Mesendoderm (in vitro differentiated cells): ENCODE data around the gene SNX30.

Source experiments
- DNase-seq: peaks from one replicate; pipeline ENCODE4 v3.0.0; 2013
- H2AK5ac ChIP-seq: 2 replicates; pipeline ENCODE4 v1.6.1; 2013; ENCODE audit warnings: low read length, inconsistent platforms
- H2BK120ac ChIP-seq: 2 replicates; pipeline ENCODE4 v1.6.1; 2013; ENCODE audit warnings: low read depth, mild to moderate bottlenecking, low read length, moderate library complexity, mixed read lengths
- H2BK15ac ChIP-seq: replicated peaks from 2 replicates; pipeline ENCODE4 v1.6.1; 2013; ENCODE audit warnings: low read depth, mild to moderate bottlenecking, moderate library complexity
- H2BK5ac ChIP-seq: 2 replicates; pipeline ENCODE4 v1.6.1; 2013; ENCODE audit warnings: low read length, inconsistent platforms
- H3K18ac ChIP-seq: 2 replicates; pipeline ENCODE4 v1.6.1; 2013; ENCODE audit warnings: mild to moderate bottlenecking, low read length, mixed read lengths
- H3K23ac ChIP-seq: one replicate; pipeline ENCODE4 v1.6.1; 2013; ENCODE audit warnings: low read length
- H3K27ac ChIP-seq: 2 replicates; pipeline ENCODE4 v1.5.1; 2013; ENCODE audit warnings: low read depth, mild to moderate bottlenecking, inconsistent platforms, low read length, moderate library complexity
- H3K27me3 ChIP-seq: 2 replicates; pipeline ENCODE4 v1.6.1; 2013; ENCODE audit warnings: low read length, control low read depth, mild to moderate bottlenecking, inconsistent platforms; ENCODE audit not compliant: insufficient read depth, poor library complexity
- H3K36me3 ChIP-seq: 2 replicates; pipeline ENCODE4 v1.6.1; 2013; ENCODE audit warnings: low read length, inconsistent platforms; ENCODE audit not compliant: control insufficient read depth, insufficient read depth
- H3K4ac ChIP-seq: one replicate; pipeline ENCODE4 v1.6.1; 2013; ENCODE audit warnings: low read depth, mild to moderate bottlenecking, low read length, moderate library complexity
- H3K4me1 ChIP-seq: 2 replicates; pipeline ENCODE4 v1.6.1; 2013; ENCODE audit warnings: low read depth, low read length, inconsistent platforms; ENCODE audit not compliant: control insufficient read depth
- H3K4me2 ChIP-seq: 2 replicates; pipeline ENCODE4 v1.6.1; 2013; ENCODE audit warnings: low read length
- H3K4me3 ChIP-seq: 2 replicates; pipeline ENCODE4 v1.5.1; 2013; ENCODE audit warnings: mild to moderate bottlenecking, low read length
- H3K56ac ChIP-seq: one replicate; pipeline ENCODE4 v1.6.1; 2013; ENCODE audit warnings: low read length
- H3K79me1 ChIP-seq: 2 replicates; pipeline ENCODE4 v1.6.1; 2013; ENCODE audit warnings: low read length, inconsistent platforms
- H3K79me2 ChIP-seq: 2 replicates; pipeline ENCODE4 v1.6.1; 2013; ENCODE audit warnings: mild to moderate bottlenecking, low read length; ENCODE audit not compliant: control insufficient read depth, insufficient read depth
- H3K9ac ChIP-seq: 2 replicates; pipeline ENCODE4 v1.6.1; 2013; ENCODE audit warnings: low read length, inconsistent platforms
- H4K5ac ChIP-seq: one replicate; pipeline ENCODE4 v1.6.1; 2013; ENCODE audit warnings: low read length
- H4K8ac ChIP-seq: one replicate; pipeline ENCODE4 v1.6.1; 2013; ENCODE audit warnings: low read depth, mild to moderate bottlenecking, control low read depth, low read length, moderate library complexity
- WGBS: extraction: QIAGEN DNeasy Blood & Tissue Kit; methylation state at CpG from one replicate; pipeline ENCODE4 v1.1.7; 2013; ENCODE audit warnings: low lambda C conversion rate, missing lambda C conversion rate; ENCODE audit not compliant: insufficient coverage; ENCODE audit errors: extremely low coverage; 5-methylcytosine and 5-hydroxymethylcytosine counted together

SNX30 gene

DNA sequence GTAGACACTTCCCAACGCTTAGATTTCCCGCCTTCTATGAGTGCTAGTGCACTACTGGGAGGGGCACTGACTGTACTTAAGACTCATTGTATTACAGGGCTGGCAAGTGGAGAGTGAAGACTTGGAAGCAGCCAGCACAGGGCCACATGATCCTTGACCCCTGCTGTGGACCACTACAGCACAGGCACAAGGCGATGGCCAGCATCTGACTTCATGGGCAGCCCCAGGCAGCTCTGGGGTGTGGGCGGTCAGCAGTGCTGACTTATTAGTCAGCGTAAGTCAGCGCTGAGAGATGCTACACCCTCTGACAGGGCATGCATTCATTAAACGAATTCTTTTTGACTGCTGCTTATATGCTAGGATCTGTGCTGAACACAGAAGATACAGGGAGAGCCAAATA is 130.8 kb downstream of the SNX30 start:
- Histone ChIP-seq H2BK15ac (no peak overlapping the region), H3K27me3 (no peaks in the 10 kb centered on the region), H3K4me3 (no peak overlapping the region), H4K8ac (no peak overlapping the region), H3K36me3 (no peaks in the 10 kb centered on the region), H3K23ac (no peak overlapping the region), H3K18ac (no peak overlapping the region), H3K9ac (no peak overlapping the region), H3K4ac (no peak overlapping the region), H2BK5ac (no peak overlapping the region), H2BK120ac (no peak overlapping the region), H3K79me2 (no peaks in the 10 kb centered on the region), H3K79me1 (no peaks in the 10 kb centered on the region), H3K27ac (no peak overlapping the region), H3K56ac (no peak overlapping the region), H3K4me1 (no peaks in the 10 kb centered on the region), H3K4me2 (no peak overlapping the region), H2AK5ac (no peak overlapping the region), H4K5ac (no peak overlapping the region)
- WGBS = no CpG with 5 or more reads among the region's 7 CpGs
- DNase-seq = no peak

DNA sequence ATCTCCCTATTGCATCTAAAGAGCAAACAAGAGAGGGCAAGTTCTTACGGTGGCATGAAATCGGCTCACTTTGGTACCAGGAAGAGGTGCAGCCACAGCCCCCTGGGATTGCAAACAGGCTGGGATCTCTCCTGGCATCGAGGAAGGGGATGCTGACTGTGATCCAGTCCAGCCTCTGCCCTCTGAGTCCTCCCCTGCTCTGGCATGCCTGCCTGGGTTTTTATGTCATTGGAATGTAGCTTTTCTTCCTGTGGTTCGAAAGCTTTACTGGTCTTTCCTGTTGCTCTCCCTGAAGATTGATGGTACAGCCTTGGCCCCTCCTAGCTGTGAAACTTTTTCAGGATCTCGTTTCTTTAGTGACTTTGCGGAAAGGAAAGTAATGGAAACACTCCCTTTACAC is 133.5 kb downstream of the SNX30 start:
- Histone ChIP-seq H3K23ac (no peak overlapping the region), H3K4me2 (no peak overlapping the region), H3K4me3 (no peak overlapping the region), H3K27me3 (no peaks in the 10 kb centered on the region), H2BK120ac (no peak overlapping the region), H3K36me3 (no peaks in the 10 kb centered on the region), H3K9ac (no peak overlapping the region), H3K27ac (no peak overlapping the region), H4K8ac (no peak overlapping the region), H3K4ac (no peak overlapping the region), H2BK15ac (no peak overlapping the region), H3K79me1 (no peaks in the 10 kb centered on the region), H3K56ac (no peak overlapping the region), H3K18ac (no peak overlapping the region), H3K79me2 (no peaks in the 10 kb centered on the region), H3K4me1 (no peaks in the 10 kb centered on the region), H2AK5ac (no peak overlapping the region), H4K5ac (no peak overlapping the region), H2BK5ac (no peak overlapping the region)
- no CpG with 5 or more reads among the region's 6 CpGs for WGBS
- DNase-seq = peak; percentile 47

DNA sequence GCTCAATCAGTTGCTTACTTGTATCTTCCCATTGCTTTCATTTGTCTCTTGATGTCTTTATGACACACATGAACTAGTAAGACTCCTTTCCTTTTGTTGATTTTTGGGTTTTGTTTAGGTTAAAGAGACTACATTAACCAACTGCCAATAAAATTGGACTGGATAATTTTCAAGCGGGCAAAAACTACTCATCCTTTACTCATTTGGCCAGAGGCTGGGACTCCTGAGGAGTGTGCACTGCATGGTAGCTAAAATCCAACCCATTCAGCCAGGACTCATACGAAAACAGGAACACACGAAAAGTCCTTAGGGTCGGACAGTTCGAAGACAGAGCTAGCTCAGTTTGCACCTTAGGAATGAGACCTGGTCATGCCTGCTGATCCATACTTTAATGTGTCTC is 134.2 kb downstream of the SNX30 start:
- Histone ChIP-seq H3K4me2 (no peak overlapping the region), H3K36me3 (no peaks in the 10 kb centered on the region), H3K56ac (no peak overlapping the region), H3K27me3 (no peaks in the 10 kb centered on the region), H3K79me1 (no peaks in the 10 kb centered on the region), H2BK5ac (no peak overlapping the region), H3K9ac (no peak overlapping the region), H3K4me3 (no peak overlapping the region), H3K27ac (no peak overlapping the region), H2BK120ac (no peak overlapping the region), H3K4ac (no peak overlapping the region), H4K5ac (no peak overlapping the region), H3K79me2 (no peaks in the 10 kb centered on the region), H2BK15ac (no peak overlapping the region), H2AK5ac (no peak overlapping the region), H3K4me1 (no peaks in the 10 kb centered on the region), H3K18ac (no peak overlapping the region), H3K23ac (no peak overlapping the region), H4K8ac (no peak overlapping the region)
- no peak for DNase-seq
- WGBS = no CpG with 5 or more reads among the region's 5 CpGs

DNA sequence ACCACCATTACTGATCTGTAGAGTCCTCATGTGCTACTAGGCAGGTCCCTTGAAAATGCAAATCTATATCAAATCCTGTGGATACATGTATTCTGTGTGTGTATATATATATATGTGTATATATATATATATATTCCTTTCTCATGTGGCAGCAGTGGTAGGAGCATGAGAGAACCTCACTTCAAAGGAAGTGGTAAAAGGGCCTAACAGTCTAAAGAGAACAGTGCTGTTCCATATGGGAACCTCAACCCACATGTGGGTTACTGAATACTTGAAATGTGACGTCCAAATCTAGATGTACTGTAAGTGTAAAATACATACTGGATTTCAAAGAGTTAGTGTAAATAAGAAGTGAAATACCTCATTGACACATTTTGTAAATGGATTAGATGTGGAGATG is 134.8 kb downstream of the SNX30 start:
- Histone ChIP-seq H3K9ac (no peak overlapping the region), H4K8ac (no peak overlapping the region), H3K36me3 (no peaks in the 10 kb centered on the region), H2BK120ac (no peak overlapping the region), H3K27me3 (no peaks in the 10 kb centered on the region), H4K5ac (no peak overlapping the region), H2BK15ac (no peak overlapping the region), H3K4me3 (no peak overlapping the region), H2BK5ac (no peak overlapping the region), H3K56ac (no peak overlapping the region), H3K4me1 (no peaks in the 10 kb centered on the region), H3K4me2 (no peak overlapping the region), H3K79me1 (no peaks in the 10 kb centered on the region), H3K4ac (no peak overlapping the region), H3K79me2 (no peaks in the 10 kb centered on the region), H3K27ac (no peak overlapping the region), H3K23ac (no peak overlapping the region), H2AK5ac (no peak overlapping the region), H3K18ac (no peak overlapping the region)
- WGBS = no CpG with 5 or more reads among the region's 1 CpG
- DNase-seq = no peak

DNA sequence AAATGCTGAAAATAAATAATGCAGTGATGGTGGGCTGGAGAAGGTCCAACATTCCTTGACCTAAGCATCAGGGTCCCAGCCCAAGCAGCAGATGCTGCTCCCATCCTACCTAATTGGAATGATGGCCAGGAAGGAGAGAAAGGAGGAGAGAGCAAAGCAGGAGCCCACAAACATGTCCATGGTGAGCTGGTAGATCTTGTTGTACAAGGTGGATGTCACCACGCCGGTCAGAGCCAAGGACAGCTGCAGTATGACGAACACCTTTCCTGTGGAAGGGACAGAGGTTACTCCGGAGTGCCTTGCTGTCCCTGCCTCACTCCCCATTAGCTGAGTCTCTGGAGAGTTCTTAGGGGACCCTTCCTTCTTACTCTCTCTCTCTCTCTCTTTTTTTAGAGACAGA is 135.8 kb downstream of the SNX30 start:
- DNase-seq = no peak
- Histone ChIP-seq H2BK5ac (no peak overlapping the region), H3K9ac (no peak overlapping the region), H2BK120ac (no peak overlapping the region), H3K4ac (no peak overlapping the region), H2AK5ac (no peak overlapping the region), H2BK15ac (no peak overlapping the region), H3K23ac (no peak overlapping the region), H4K5ac (no peak overlapping the region), H3K27me3 (no peaks in the 10 kb centered on the region), H3K36me3 (no peaks in the 10 kb centered on the region), H3K4me2 (no peak overlapping the region), H3K56ac (no peak overlapping the region), H3K18ac (no peak overlapping the region), H4K8ac (no peak overlapping the region), H3K4me1 (no peaks in the 10 kb centered on the region), H3K79me1 (no peaks in the 10 kb centered on the region), H3K4me3 (no peak overlapping the region), H3K27ac (no peak overlapping the region), H3K79me2 (no peaks in the 10 kb centered on the region)
- WGBS = no CpG with 5 or more reads among the region's 4 CpGs

DNA sequence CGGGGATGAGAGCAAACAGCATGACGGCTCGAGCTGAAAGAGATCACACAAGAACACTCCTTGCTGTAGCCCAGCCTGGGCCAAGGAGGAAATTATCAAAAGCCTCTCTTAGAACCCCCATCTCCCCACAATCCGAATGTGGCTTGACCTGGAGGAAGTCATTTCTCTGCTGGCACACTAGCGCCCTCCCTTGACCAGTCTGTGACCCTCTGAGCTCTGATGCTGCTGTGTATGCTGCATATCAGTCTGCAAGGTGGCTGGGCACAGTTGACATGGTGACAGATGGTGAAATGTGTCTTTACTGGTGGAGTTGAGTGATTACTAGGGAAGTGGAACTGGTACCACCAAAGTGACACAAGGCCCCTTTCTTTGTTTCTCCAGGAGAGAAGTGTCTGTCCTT is 136.8 kb downstream of the SNX30 start:
- Histone ChIP-seq H3K36me3 (no peaks in the 10 kb centered on the region), H3K56ac (no peak overlapping the region), H3K4me3 (no peak overlapping the region), H3K4ac (no peak overlapping the region), H3K4me2 (no peak overlapping the region), H2AK5ac (no peak overlapping the region), H3K18ac (no peak overlapping the region), H4K5ac (no peak overlapping the region), H2BK5ac (no peak overlapping the region), H2BK15ac (no peak overlapping the region), H3K9ac (no peak overlapping the region), H3K4me1 (no peaks in the 10 kb centered on the region), H2BK120ac (no peak overlapping the region), H3K23ac (no peak overlapping the region), H3K27ac (no peak overlapping the region), H3K79me2 (no peaks in the 10 kb centered on the region), H3K79me1 (no peaks in the 10 kb centered on the region), H4K8ac (no peak overlapping the region), H3K27me3 (no peaks in the 10 kb centered on the region)
- no CpG with 5 or more reads among the region's 5 CpGs for WGBS
- peak; percentile 65 for DNase-seq
